Cardiac fibroblast (primary cell): Measurements from ENCODE around the gene CPSF6.
"Not testable (repeated sequence)": the region's sequence is repeated elsewhere in the genome, so short reads cannot be mapped to it uniquely, and the experiment has no call there.

Experiments used
- DNase-seq, 2 donors: peaks; one replicate each; pipeline versions ENCODE4 v3.0.0 to v3.0.0-alpha.2; 2010; ENCODE audit warnings: low read depth in 2 of 2
- H3K4me3 ChIP-seq, 2 donors: replicated peaks in 1 of 2; 1 replicate in 1 of 2; 2 replicates in 1 of 2; pipeline ENCODE4 v1.5.1; 2011; ENCODE audit warnings: low read depth in 2 of 2, low read length in 2 of 2, mild to moderate bottlenecking in 2 of 2, moderate library complexity in 1 of 2
- CTCF ChIP-seq: IDR thresholded peaks from one replicate; pipeline ENCODE4 v1.5.1; 2011; ENCODE audit warnings: low read depth, mild to moderate bottlenecking, low read length, inconsistent platforms

Gene CPSF6

GRCh38 chr12:69298133-69298532 lies 58.8 kb downstream of the CPSF6 start:
- no peak for TF ChIP-seq CTCF
- DNase-seq, result no peak
- H3K4me3 ChIP-seq, result no peak overlapping the region

- TF ChIP-seq CTCF, result no peak
- DNase-seq, result no peak
- H3K4me3 ChIP-seq, result no peak overlapping the region
Measured at GRCh38 chr12:69298947-69299346, 59.6 kb downstream of the CPSF6 start.

GRCh38 chr12:69304284-69304683 lies 64.9 kb downstream of the CPSF6 start:
- DNase-seq, result no peak
- H3K4me3 ChIP-seq, result no peak overlapping the region
- no peak for TF ChIP-seq CTCF

- no peak for TF ChIP-seq CTCF
- peak in 1 of 2 donors; percentile 3 for DNase-seq
- H3K4me3 ChIP-seq, result no peak overlapping the region
Measured at GRCh38 chr12:69309461-69309860, 70.1 kb downstream of the CPSF6 start.

- no peak for DNase-seq
- H3K4me3 ChIP-seq, result no peak overlapping the region
- no peak for TF ChIP-seq CTCF
Measured at GRCh38 chr12:69313209-69313608, 73.8 kb downstream of the CPSF6 start.

GRCh38 chr12:69316784-69317183 lies 77.4 kb downstream of the CPSF6 start:
- not testable (repeated sequence) for DNase-seq, H3K4me3 ChIP-seq

GRCh38 chr12:69317233-69317632 lies 77.9 kb downstream of the CPSF6 start:
- H3K4me3 ChIP-seq, DNase-seq: not testable (repeated sequence)

GRCh38 chr12:69318225-69318624 lies 78.9 kb downstream of the CPSF6 start:
- no peak for TF ChIP-seq CTCF
- DNase-seq, result no peak
- no peak overlapping the region for H3K4me3 ChIP-seq
